BJ (cell line): Measurements from ENCODE around the gene LCT. TPM values are rescaled to one million over a fixed set of nuclear protein-coding genes. Genes with fewer than 3 reads are reported as not detected.

Source experiments
- CTCF ChIA-PET: fragments of 350-600 bp; formaldehyde crosslinking; extraction: SDS; loops from one replicate; lab custom pipeline; 2021; ENCODE audit warnings: antibody characterized with exemption, inconsistent platforms; lab: Yijun Ruan, JAX
- POLR2A ChIA-PET: fragments of 300-600 bp; sonication (Branson Sonifier 250); formaldehyde crosslinking; extraction: SDS; loops from one replicate; lab custom pipeline; 2021; ENCODE audit warnings: antibody characterized with exemption; lab: Charles Lee
- DNase-seq: peaks from one replicate; pipeline ENCODE4 v3.0.0-alpha.2; 2011; ENCODE audit warnings: low read depth
- H3K27me3 ChIP-seq: 2 replicates; pipeline ENCODE4 v1.6.0; 2011; ENCODE audit warnings: low read length; ENCODE audit not compliant: control insufficient read depth, insufficient read depth
- H3K36me3 ChIP-seq: 2 replicates; pipeline ENCODE4 v1.5.1; 2011; ENCODE audit warnings: low read length; ENCODE audit not compliant: control insufficient read depth, insufficient read depth
- H3K4me3 ChIP-seq: 2 replicates; pipeline ENCODE4 v1.5.1; 2011; ENCODE audit warnings: low read depth, mild to moderate bottlenecking, control low read depth, low read length
- polyA plus RNA-seq: library from polyadenylated mRNA; depleted of rRNA; stranded (reverse); fragments of >200 nt; gene quantifications from 2 replicates; pipeline ENCODE4 v1.2.3, GENCODE V29; 2011
- TF ChIP-seq, protein P1 (sequence below): IDR thresholded peaks from 2 replicates; pipeline ENCODE4 v1.5.1; 2011; ENCODE audit warnings: low read depth, mild to moderate bottlenecking, control low read depth, inconsistent platforms, low read length, moderate library complexity; ENCODE audit not compliant: insufficient read depth

LCT gene
- polyA plus RNA-seq, 1 experiment = not detected

DNA sequence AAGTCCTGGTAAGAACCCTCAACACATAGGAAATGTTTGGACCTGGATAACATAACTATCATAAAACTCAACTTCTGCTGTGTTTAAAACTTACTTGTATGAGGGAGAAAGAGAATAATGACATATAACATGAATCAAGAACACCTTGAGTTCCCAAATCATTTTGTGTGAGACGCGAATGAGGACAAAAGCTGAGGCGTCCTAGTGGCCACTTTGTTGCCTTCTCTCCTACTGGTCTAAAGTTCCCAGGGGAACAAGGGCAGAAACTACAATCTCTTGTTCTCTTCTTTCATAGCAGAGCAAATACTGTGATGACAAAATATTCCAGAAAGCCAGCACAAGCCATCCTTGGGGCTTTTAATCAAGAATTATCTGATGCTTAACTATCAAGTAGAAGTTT is 8.3 kb upstream of the LCT start:
- Histone ChIP-seq H3K4me3 (no peak overlapping the region), H3K27me3 (no peaks in the 10 kb centered on the region), H3K36me3 (peaks cover 2% of the 10 kb centered on the region; the same call in 1 of the 2 replicates)
- no peak for DNase-seq
- TF ChIP-seq, protein P1, sequence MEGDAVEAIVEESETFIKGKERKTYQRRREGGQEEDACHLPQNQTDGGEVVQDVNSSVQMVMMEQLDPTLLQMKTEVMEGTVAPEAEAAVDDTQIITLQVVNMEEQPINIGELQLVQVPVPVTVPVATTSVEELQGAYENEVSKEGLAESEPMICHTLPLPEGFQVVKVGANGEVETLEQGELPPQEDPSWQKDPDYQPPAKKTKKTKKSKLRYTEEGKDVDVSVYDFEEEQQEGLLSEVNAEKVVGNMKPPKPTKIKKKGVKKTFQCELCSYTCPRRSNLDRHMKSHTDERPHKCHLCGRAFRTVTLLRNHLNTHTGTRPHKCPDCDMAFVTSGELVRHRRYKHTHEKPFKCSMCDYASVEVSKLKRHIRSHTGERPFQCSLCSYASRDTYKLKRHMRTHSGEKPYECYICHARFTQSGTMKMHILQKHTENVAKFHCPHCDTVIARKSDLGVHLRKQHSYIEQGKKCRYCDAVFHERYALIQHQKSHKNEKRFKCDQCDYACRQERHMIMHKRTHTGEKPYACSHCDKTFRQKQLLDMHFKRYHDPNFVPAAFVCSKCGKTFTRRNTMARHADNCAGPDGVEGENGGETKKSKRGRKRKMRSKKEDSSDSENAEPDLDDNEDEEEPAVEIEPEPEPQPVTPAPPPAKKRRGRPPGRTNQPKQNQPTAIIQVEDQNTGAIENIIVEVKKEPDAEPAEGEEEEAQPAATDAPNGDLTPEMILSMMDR = no peak; the same call in 1 of the 2 replicates
- POLR2A ChIA-PET = no interaction called here
- CTCF ChIA-PET = interaction anchor here (1.1 kb wide), 1 partner anchor 20 kb away, joined by 3 read pairs; no protein-coding TSS in a partner anchor

DNA sequence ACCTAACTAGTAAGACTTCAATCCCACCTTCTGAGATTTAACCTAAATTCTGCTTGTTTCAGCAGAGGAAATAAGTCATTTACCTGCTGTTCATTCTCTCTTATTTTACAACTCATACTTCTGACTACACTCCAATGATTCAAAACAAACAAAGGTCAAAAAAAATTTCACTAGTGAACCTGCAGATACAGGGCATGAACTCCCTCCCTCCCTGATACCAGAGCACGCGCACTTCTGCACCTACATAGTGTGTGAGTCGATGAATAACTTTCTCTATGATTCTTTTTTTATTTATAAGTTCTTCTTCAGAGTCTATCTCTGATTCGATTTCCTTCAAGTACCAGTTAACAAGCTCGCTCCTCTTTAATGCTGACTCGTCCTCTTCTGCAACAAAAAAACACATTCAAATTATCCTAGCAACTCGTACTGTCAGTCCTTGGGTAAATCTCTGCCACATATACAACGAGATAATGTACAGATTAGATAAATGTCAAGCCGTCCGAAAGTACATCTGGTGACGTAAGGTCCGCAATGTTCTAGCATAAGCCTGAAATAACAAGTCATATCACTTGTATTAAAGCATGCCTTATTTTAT is 7.4 kb upstream of the LCT start:
- Histone ChIP-seq H3K4me3 (no peak overlapping the region), H3K27me3 (no peaks in the 10 kb centered on the region), H3K36me3 (peaks cover 2% of the 10 kb centered on the region; the same call in 1 of the 2 replicates)
- DNase-seq = no peak
- POLR2A ChIA-PET = no interaction called here
- TF ChIP-seq, protein P1 = no peak
- CTCF ChIA-PET = interaction anchor here (1.7 kb wide), 1 partner anchor 47 kb away, joined by 5 read pairs; no protein-coding TSS in a partner anchor

DNA sequence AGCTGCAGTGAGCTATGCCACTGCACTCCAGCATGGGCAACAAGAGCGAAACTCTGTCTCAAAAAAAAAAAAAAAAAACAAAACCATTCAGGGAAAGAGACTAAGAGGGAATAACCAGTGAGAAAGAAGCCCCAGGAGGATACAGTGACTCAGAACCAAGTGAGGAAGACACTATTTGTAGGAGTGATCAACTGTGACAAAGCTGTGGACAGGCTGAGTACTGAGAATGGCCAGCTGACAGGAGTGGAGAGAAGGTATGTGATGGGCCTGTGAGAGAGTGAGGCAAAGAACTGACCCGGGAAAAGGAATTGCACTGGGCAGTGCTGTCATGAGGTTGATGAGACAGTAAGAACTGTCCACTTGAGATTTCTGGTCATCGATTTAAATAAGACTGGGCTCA is 6.7 kb upstream of the LCT start:
- ChIA-PET CTCF (interaction anchor here (1.7 kb wide), 1 partner anchor 46 kb away, joined by 5 read pairs; no protein-coding TSS in a partner anchor), POLR2A (no interaction called here)
- TF ChIP-seq, protein P1 = no peak
- Histone ChIP-seq H3K36me3 (peaks cover 2% of the 10 kb centered on the region; the same call in 1 of the 2 replicates), H3K4me3 (no peak overlapping the region), H3K27me3 (no peaks in the 10 kb centered on the region)
- DNase-seq = no peak

DNA sequence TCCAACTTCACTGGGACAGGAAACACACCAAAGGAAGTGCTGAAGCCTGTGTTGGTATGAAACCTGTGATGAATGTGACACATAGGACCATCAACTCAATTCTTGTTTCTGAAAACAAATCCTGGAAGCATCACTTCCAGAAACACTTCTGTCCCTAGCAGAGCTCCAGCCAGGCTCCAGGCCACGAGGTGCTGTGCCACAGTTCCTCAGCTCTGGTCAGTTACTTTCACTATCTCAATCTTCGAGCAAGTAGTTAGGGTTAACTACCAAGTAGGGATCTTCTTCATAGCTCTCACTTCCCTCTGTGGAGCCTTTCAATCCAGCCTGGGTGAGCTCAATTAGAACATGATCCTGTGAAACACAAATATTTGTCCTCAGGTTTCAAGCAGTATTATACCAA is 3.6 kb upstream of the LCT start:
- no peak overlapping the region for H3K4me3 ChIP-seq
- H3K36me3 ChIP-seq = no peaks in the 10 kb centered on the region; the same call in 1 of the 2 replicates
- H3K27me3 ChIP-seq = no peaks in the 10 kb centered on the region
- POLR2A ChIA-PET = interaction anchor here (0.7 kb wide), 1 partner anchor 35 kb away, joined by 3 read pairs; no protein-coding TSS in a partner anchor
- DNase-seq = no peak
- CTCF ChIA-PET = interaction anchor here (2.3 to 3.4 kb wide), 2 partner anchors 15 to 43 kb away, joined by 6 to 11 read pairs; no protein-coding TSS in a partner anchor
- TF ChIP-seq, protein P1 = no peak

DNA sequence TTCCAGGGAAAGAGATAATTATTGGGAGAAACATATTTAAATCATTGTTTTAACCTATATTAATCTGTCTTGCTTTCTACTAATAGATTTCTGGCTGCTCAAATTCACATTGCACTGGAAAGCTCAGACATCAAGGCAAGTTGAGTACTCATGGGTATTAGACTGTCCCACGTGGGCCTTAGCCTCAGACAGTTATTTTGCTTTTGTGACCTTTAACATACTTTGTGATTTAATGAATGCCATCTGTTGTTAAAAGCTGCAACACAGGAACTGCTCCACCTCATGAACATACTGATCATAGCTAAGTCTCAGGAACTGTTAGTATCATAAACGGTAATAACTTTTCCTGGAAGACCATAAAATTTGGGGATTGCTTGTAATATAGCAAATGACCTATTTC is 2.7 kb upstream of the LCT start:
- TF ChIP-seq, protein P1 = no peak
- CTCF ChIA-PET = interaction anchor here (0.6 to 3.4 kb wide), 4 partner anchors 10 to 456 kb away, joined by 3 to 11 read pairs (median 4); no protein-coding TSS in a partner anchor
- no peaks in the 10 kb centered on the region for H3K27me3 ChIP-seq
- H3K36me3 ChIP-seq = no peaks in the 10 kb centered on the region
- no peak overlapping the region for H3K4me3 ChIP-seq
- POLR2A ChIA-PET = no interaction called here
- peak; percentile 96 for DNase-seq
